Non-pigmented ciliary epithelial cell (primary cell): ENCODE measurements around the gene DAD1.
A peak's percentile ranks its signal among the peaks of the same experiment; 100 is the strongest.
"Not testable (repeated sequence)": the region's sequence is repeated elsewhere in the genome, so short reads cannot be mapped to it uniquely, and the experiment has no call there.

ENCODE experiments used
- DNase-seq: peaks from one replicate; pipeline ENCODE4 v3.0.0-alpha.2; 2010; ENCODE audit warnings: low read depth

The DAD1 gene

GRCh38 chr14:22598896-22599244 lies 9.8 kb upstream of the DAD1 start:
- no peak for DNase-seq

- no peak for DNase-seq
Observed at GRCh38 chr14:22598099-22598895, 9.3 kb upstream of the DAD1 start, which contains the start of gene ABHD4. Gene ABHD4, plus strand, starts transcription at chr14:22598300. Its CDS starts 7 bp downstream, at chr14:22598307.

GRCh38 chr14:22597771-22598098 lies 8.7 kb upstream of the DAD1 start:
- DNase-seq, result no peak

GRCh38 chr14:22597265-22597664 lies 8.2 kb upstream of the DAD1 start:
- no peak for DNase-seq

GRCh38 chr14:22596354-22596879 lies 7.4 kb upstream of the DAD1 start:
- no peak for DNase-seq

GRCh38 chr14:22594156-22594716 lies 5.2 kb upstream of the DAD1 start:
- no peak for DNase-seq

- DNase-seq, result no peak
Observed at GRCh38 chr14:22593601-22594000, 4.6 kb upstream of the DAD1 start.

GRCh38 chr14:22593189-22593588 lies 4.2 kb upstream of the DAD1 start:
- DNase-seq, result no peak

- DNase-seq, result no peak
Observed at GRCh38 chr14:22588526-22589095, 413 bp downstream of the DAD1 start.

- DNase-seq, result not testable (repeated sequence)
Observed at GRCh38 chr14:22587677-22588422, 1.2 kb downstream of the DAD1 start.

GRCh38 chr14:22587247-22587646 lies 1.8 kb downstream of the DAD1 start:
- DNase-seq, result no peak

GRCh38 chr14:22583994-22584393 lies 5.0 kb downstream of the DAD1 start:
- no peak for DNase-seq

GRCh38 chr14:22580625-22581024 lies 8.4 kb downstream of the DAD1 start:
- DNase-seq, result no peak

GRCh38 chr14:22579881-22580280 lies 9.1 kb downstream of the DAD1 start:
- no peak for DNase-seq

GRCh38 chr14:22579236-22579635 lies 9.8 kb downstream of the DAD1 start:
- DNase-seq, result no peak

- DNase-seq, result no peak
Observed at GRCh38 chr14:22577334-22577908, 11.6 kb downstream of the DAD1 start.

GRCh38 chr14:22573804-22574203 lies 15.2 kb downstream of the DAD1 start:
- DNase-seq, result no peak

GRCh38 chr14:22572562-22573058 lies 16.4 kb downstream of the DAD1 start:
- peak; percentile 70 for DNase-seq

- no peak for DNase-seq
Observed at GRCh38 chr14:22570132-22570949, 18.7 kb downstream of the DAD1 start.

GRCh38 chr14:22569737-22570131 lies 19.3 kb downstream of the DAD1 start:
- DNase-seq, result no peak

- no peak for DNase-seq
Observed at GRCh38 chr14:22569106-22569736, 19.8 kb downstream of the DAD1 start.
